ENCODE results near the gene CACNB1. TPM values are rescaled to one million over a fixed set of nuclear protein-coding genes. Genes with fewer than 3 reads are reported as not detected.

CACNB1 gene
- total RNA-seq, 4 donors from 2014 or later, result 7.1 to 20.3 (median 15.0) TPM

- H3K27me3 ChIP-seq, result no peaks in the 10 kb centered on the region
- no peaks in the 10 kb centered on the region for H3K4me1 ChIP-seq
- TF ChIP-seq POLR2A (IDR thresholded peaks at IDR 0.05) (no peak), CTCF (IDR thresholded peaks at IDR 0.05) (no peak), EP300 (IDR thresholded peaks at IDR 0.05) (no peak)
- DNase-seq (ENCODE audit: low spot score in 2 of 2), result no peak
- H3K27ac ChIP-seq, result no peak overlapping the region
- WGBS, 2 donors, result 77% methylated on average over 2 of the region's 2 CpGs
- no peaks in the 10 kb centered on the region for H3K36me3 ChIP-seq
- H3K4me3 ChIP-seq, result no peak overlapping the region
- H3K9me3 ChIP-seq, result no peaks in the 10 kb centered on the region
Observed at GRCh38 chr17:39125143-39125875, 72.2 kb downstream of the CACNB1 start.

- DNase-seq (ENCODE audit: low spot score in 2 of 2), result no peak
- TF ChIP-seq EP300 (IDR thresholded peaks at IDR 0.05) (no peak), CTCF (IDR thresholded peaks at IDR 0.05) (no peak), POLR2A (IDR thresholded peaks at IDR 0.05) (no peak)
- WGBS, 2 donors, result 73 to 84% methylated on average over 7 to 8 of the region's 9 CpGs
Observed at GRCh38 chr17:39123627-39124026, 73.8 kb downstream of the CACNB1 start.

More at GRCh38 chr17:39123627-39124026, 73.8 kb downstream of the CACNB1 start:
- no peaks in the 10 kb centered on the region for H3K4me1 ChIP-seq
- no peaks in the 10 kb centered on the region for H3K36me3 ChIP-seq
- no peak overlapping the region for H3K4me3 ChIP-seq
- H3K27ac ChIP-seq, result no peak overlapping the region
- H3K27me3 ChIP-seq, result no peaks in the 10 kb centered on the region
- H3K9me3 ChIP-seq, result no peaks in the 10 kb centered on the region

Other genes with a start within 250 kb of the CACNB1 start
- gene FBXO47, start 230.3 kb downstream of the CACNB1 start, total RNA-seq, result not detected
- gene PLXDC1, start 46.0 kb downstream of the CACNB1 start, total RNA-seq, result 10 to 100 TPM; 34.1 to 95.1 (median 42.4) TPM
- gene ARL5C, start 31.5 kb downstream of the CACNB1 start, total RNA-seq, result not detected
- 1,000 to 10,000 TPM; 2,381 to 3,486 (median 2,809) TPM for gene RPL19, start 2.6 kb upstream of the CACNB1 start, total RNA-seq
- gene STAC2, start 28.3 kb upstream of the CACNB1 start, total RNA-seq, result under 1 TPM in 2 of 4 donors, not detected in 2; 0.20 to 0.30 TPM
- 10 to 100 TPM; 21.1 to 32.4 (median 30.4) TPM for gene FBXL20, start 204.0 kb upstream of the CACNB1 start, total RNA-seq

Data from tibial nerve (tissue), 4 donors.